Neural progenitor cell (in vitro differentiated cells): ENCODE data around the gene NPHP4. TPM values are rescaled to one million over a fixed set of nuclear protein-coding genes. Genes with fewer than 3 reads are reported as not detected.

Source experiments
- DNase-seq: peaks from one replicate; pipeline ENCODE4 v3.0.0-alpha.2; 2016; ENCODE audit warnings: low spot score
- H2AFZ ChIP-seq: fragments of 200-600 bp; sonication (generic); replicated peaks from 2 replicates; pipeline ENCODE4 v1.6.1; 2016; ENCODE audit warnings: antibody characterized with exemption
- H3F3A ChIP-seq: fragments of 200-600 bp; sonication (generic); 2 replicates; pipeline ENCODE4 v1.6.1; 2016; ENCODE audit warnings: antibody characterized with exemption, low read depth
- H3K27ac ChIP-seq: fragments of 200-600 bp; sonication (generic); 2 replicates; pipeline ENCODE4 v1.5.1; 2016; ENCODE audit warnings: mild to moderate bottlenecking
- H3K27me3 ChIP-seq: fragments of 200-600 bp; sonication (generic); 2 replicates; pipeline ENCODE4 v1.6.1; 2016; ENCODE audit warnings: mild to moderate bottlenecking, moderate library complexity
- H3K36me3 ChIP-seq: fragments of 200-600 bp; sonication (generic); 2 replicates; pipeline ENCODE4 v1.5.1; 2016
- H3K4me1 ChIP-seq: fragments of 200-600 bp; sonication (generic); 2 replicates; pipeline ENCODE4 v1.6.1; 2016; ENCODE audit warnings: mixed run types
- H3K4me2 ChIP-seq: fragments of 200-600 bp; sonication (generic); 2 replicates; pipeline ENCODE4 v1.6.1; 2016
- H3K4me3 ChIP-seq: fragments of 200-600 bp; sonication (generic); 2 replicates; pipeline ENCODE4 v1.5.1; 2016
- H3K79me2 ChIP-seq: fragments of 200-600 bp; sonication (generic); 2 replicates; pipeline ENCODE4 v1.6.1; 2016; ENCODE audit warnings: low read depth
- H3K9ac ChIP-seq: fragments of 200-600 bp; sonication (generic); 2 replicates; pipeline ENCODE4 v1.6.1; 2016
- H3K9me3 ChIP-seq: fragments of 200-600 bp; sonication (generic); 2 replicates; pipeline ENCODE4 v1.5.1; 2016; ENCODE audit warnings: low read depth
- H4K20me1 ChIP-seq: fragments of 200-600 bp; sonication (generic); 2 replicates; pipeline ENCODE4 v1.6.1; 2016; ENCODE audit warnings: low read depth
- H3K27ac Mint-ChIP-seq: 3 replicates; pipeline ENCODE4 v1.8.0; 2021; ENCODE audit warnings: mixed read lengths
- H3K27me3 Mint-ChIP-seq: 2 replicates; pipeline ENCODE4 v1.8.0; 2022; ENCODE audit warnings: low read depth, mild to moderate bottlenecking, inconsistent platforms, moderate library complexity, mixed read lengths; ENCODE audit not compliant: insufficient read depth
- H3K36me3 Mint-ChIP-seq: 3 replicates; pipeline ENCODE4 v1.8.0; 2021; ENCODE audit warnings: mixed read lengths
- H3K4me1 Mint-ChIP-seq: 3 replicates; pipeline ENCODE4 v1.8.0; 2021; ENCODE audit warnings: mixed read lengths
- H3K4me3 Mint-ChIP-seq: 3 replicates; pipeline ENCODE4 v1.8.0; 2021; ENCODE audit warnings: mild to moderate bottlenecking, moderate library complexity, mixed read lengths
- H3K9me3 Mint-ChIP-seq: 3 replicates; pipeline ENCODE4 v1.8.0; 2020; ENCODE audit warnings: mixed read lengths
- EZH2 ChIP-seq: fragments of 200-600 bp; sonication (generic); IDR thresholded peaks from 2 replicates; pipeline ENCODE4 v1.6.1; 2017; ENCODE audit warnings: antibody characterized with exemption, mild to moderate bottlenecking, moderate library complexity
- EZH2phosphoT487 ChIP-seq: fragments of 200-600 bp; sonication (generic); IDR thresholded peaks from 2 replicates; pipeline ENCODE4 v1.6.1; 2017; ENCODE audit warnings: antibody characterized with exemption
- total RNA-seq: library from RNA; depleted of rRNA; stranded (reverse); fragments of >200 nt; gene quantifications from 2 replicates; pipeline ENCODE4 v1.2.3, GENCODE V29; 2015; ENCODE audit warnings: low replicate concordance
- TF ChIP-seq, protein P1 (sequence below): fragments of 200-600 bp; sonication (generic); IDR thresholded peaks from 2 replicates; pipeline ENCODE4 v1.5.1; 2017; ENCODE audit warnings: antibody characterized with exemption, mild to moderate bottlenecking

Gene NPHP4
- total RNA-seq, 1 donor from 2014 or later: 8.9 TPM

- peaks cover 21% of the 10 kb centered on the region for H3K36me3 Mint-ChIP-seq
- H3K4me2 ChIP-seq: no peak overlapping the region
- no peak overlapping the region for H3K9ac ChIP-seq
- no peaks in the 10 kb centered on the region for H3F3A ChIP-seq
- no peaks in the 10 kb centered on the region for H3K9me3 Mint-ChIP-seq
- H3K4me1 ChIP-seq: no peaks in the 10 kb centered on the region
- peaks cover 1% of the 10 kb centered on the region for H3K4me1 Mint-ChIP-seq
- H3K27me3 Mint-ChIP-seq: peaks cover 2% of the 10 kb centered on the region
- H3K9me3 ChIP-seq: peaks cover 2% of the 10 kb centered on the region
- no peaks in the 10 kb centered on the region for H3K27me3 ChIP-seq
- no peak for DNase-seq
- H3K79me2 ChIP-seq: no peaks in the 10 kb centered on the region
- no peak overlapping the region for H2AFZ ChIP-seq
- no peak overlapping the region for H3K27ac Mint-ChIP-seq
- TF ChIP-seq EZH2: no peak
- no peak for TF ChIP-seq EZH2phosphoT487
- TF ChIP-seq, protein P1, sequence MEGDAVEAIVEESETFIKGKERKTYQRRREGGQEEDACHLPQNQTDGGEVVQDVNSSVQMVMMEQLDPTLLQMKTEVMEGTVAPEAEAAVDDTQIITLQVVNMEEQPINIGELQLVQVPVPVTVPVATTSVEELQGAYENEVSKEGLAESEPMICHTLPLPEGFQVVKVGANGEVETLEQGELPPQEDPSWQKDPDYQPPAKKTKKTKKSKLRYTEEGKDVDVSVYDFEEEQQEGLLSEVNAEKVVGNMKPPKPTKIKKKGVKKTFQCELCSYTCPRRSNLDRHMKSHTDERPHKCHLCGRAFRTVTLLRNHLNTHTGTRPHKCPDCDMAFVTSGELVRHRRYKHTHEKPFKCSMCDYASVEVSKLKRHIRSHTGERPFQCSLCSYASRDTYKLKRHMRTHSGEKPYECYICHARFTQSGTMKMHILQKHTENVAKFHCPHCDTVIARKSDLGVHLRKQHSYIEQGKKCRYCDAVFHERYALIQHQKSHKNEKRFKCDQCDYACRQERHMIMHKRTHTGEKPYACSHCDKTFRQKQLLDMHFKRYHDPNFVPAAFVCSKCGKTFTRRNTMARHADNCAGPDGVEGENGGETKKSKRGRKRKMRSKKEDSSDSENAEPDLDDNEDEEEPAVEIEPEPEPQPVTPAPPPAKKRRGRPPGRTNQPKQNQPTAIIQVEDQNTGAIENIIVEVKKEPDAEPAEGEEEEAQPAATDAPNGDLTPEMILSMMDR: no peak
- H4K20me1 ChIP-seq: no peaks in the 10 kb centered on the region
- H3K36me3 ChIP-seq: no peaks in the 10 kb centered on the region
- H3K27ac ChIP-seq: no peak overlapping the region
- H3K4me3 ChIP-seq: no peak overlapping the region
- H3K4me3 Mint-ChIP-seq: no peak overlapping the region
Observed at GRCh38 chr1:5905436-5905835, 86.8 kb downstream of the NPHP4 start.

DNA sequence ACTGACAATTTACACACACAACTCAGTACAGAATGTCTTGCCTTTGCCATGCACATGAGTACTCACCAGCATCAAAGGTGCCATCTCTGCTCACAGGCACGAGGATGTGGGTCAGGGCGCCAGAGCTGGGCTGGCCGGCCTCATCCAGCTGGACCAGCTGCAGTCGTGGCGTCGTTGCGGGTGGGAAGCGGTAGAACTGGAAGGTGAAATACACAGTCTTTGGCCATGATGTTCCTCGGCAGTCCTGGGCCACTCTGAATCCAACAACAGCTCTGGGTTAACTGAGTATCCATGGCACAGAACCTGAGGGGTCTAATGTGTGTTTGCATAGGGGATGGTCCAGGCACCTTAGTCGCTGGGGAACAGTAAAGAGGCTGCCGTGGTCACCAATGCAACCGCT is 87.7 kb downstream of the NPHP4 start:
- Histone ChIP-seq H3K36me3 (no peaks in the 10 kb centered on the region), H3K4me1 (no peaks in the 10 kb centered on the region), H3F3A (no peaks in the 10 kb centered on the region), H2AFZ (no peak overlapping the region), H4K20me1 (no peaks in the 10 kb centered on the region), H3K27ac (no peak overlapping the region), H3K27me3 (no peaks in the 10 kb centered on the region), H3K79me2 (no peaks in the 10 kb centered on the region), H3K9me3 (peaks cover 2% of the 10 kb centered on the region), H3K9ac (no peak overlapping the region), H3K4me2 (no peak overlapping the region), H3K4me3 (no peak overlapping the region)
- Mint-ChIP-seq H3K27ac (no peak overlapping the region), H3K9me3 (no peaks in the 10 kb centered on the region), H3K36me3 (peaks cover 24% of the 10 kb centered on the region), H3K4me1 (no peaks in the 10 kb centered on the region), H3K27me3 (peaks cover 2% of the 10 kb centered on the region), H3K4me3 (no peak overlapping the region)
- DNase-seq: no peak
- TF ChIP-seq EZH2: no peak
- TF ChIP-seq EZH2phosphoT487: no peak
- TF ChIP-seq, protein P1: no peak

- peaks cover 7% of the 10 kb centered on the region for H4K20me1 ChIP-seq
- TF ChIP-seq EZH2phosphoT487: no peak
- TF ChIP-seq EZH2: no peak
- TF ChIP-seq, protein P1: no peak
- H3K9me3 Mint-ChIP-seq: no peaks in the 10 kb centered on the region
- peaks cover 2% of the 10 kb centered on the region for H3K9me3 ChIP-seq
- no peak overlapping the region for H3K4me3 ChIP-seq
- no peaks in the 10 kb centered on the region for H3K36me3 ChIP-seq
- peaks cover 2% of the 10 kb centered on the region for H3K27me3 Mint-ChIP-seq
- no peak overlapping the region for H2AFZ ChIP-seq
- no peak overlapping the region for H3K4me3 Mint-ChIP-seq
- H3K4me2 ChIP-seq: no peak overlapping the region
- no peaks in the 10 kb centered on the region for H3F3A ChIP-seq
- no peak overlapping the region for H3K27ac Mint-ChIP-seq
- peaks cover 4% of the 10 kb centered on the region for H3K27me3 ChIP-seq
- no peaks in the 10 kb centered on the region for H3K4me1 ChIP-seq
- no peaks in the 10 kb centered on the region for H3K79me2 ChIP-seq
- H3K4me1 Mint-ChIP-seq: peaks cover 1% of the 10 kb centered on the region
- H3K27ac ChIP-seq: no peak overlapping the region
- DNase-seq: no peak
- no peak overlapping the region for H3K9ac ChIP-seq
- H3K36me3 Mint-ChIP-seq: peaks cover 26% of the 10 kb centered on the region
Observed at GRCh38 chr1:5903680-5904079, 88.5 kb downstream of the NPHP4 start.
